Measurements from ENCODE around the gene SMURF1.
"Not testable (repeated sequence)": the region's sequence is repeated elsewhere in the genome, so short reads cannot be mapped to it uniquely, and the experiment has no call there.

The SMURF1 gene

DNA sequence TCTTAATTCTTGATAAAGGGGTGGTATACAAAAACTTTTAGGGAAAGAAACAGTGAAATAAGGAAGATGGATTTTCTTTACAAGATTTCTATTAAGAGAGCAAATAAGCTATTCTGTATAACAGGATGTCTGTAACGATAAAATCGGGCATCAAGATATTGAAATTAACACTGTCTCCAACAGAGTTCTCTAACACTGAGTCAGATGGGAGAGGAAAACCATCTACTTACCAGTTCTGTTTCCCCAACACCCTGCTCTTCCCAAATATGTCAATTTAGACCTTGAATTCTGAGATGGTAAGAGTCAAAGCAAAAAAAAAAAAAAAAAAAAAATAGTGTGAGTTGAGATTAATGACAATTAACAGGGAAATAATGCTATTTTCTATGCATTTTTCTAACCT lies 23.0 kb downstream of the SMURF1 start:
- no peak for DNase-seq

DNA sequence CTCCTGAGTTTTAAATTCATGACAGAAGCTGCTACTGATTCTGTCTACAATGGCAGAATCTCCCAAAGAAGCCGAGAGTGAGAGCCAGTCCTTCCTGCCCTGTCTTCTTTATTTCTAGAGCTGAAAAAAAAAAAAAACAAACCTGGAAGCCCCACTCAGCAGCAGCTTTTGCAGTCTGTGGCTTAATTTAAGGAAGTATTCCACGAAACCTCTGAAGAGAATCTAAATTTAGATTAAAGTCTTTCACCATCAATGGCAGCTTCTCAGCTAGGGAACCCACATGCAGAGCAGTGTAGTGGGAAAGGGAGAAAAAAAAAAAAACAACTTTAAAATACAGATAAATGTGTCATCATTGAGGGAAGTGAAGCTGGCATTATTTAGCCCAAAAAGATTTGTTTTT lies 23.4 kb downstream of the SMURF1 start:
- peak; percentile 74 to 91 for DNase-seq

DNA sequence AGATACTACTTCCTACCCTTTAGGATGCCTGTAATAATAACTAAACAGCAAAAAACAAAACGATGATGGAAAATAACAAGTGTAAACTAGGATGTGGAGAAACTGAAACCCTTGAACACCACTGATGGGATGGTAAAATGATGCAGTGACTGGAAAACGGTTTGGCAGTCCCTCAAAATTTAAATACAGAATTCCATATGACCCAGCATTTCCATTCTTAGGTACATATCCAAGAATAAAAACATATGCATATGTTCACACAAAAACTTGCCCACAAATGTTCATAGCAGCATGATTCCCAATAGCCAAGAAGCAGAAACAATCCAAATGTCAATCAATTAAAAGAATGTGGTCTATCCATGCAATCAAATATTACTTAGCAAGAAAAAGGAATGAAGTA lies 25.8 kb downstream of the SMURF1 start:
- no peak for DNase-seq

GRCh38 chr7:99116144-99116543 lies 27.8 kb downstream of the SMURF1 start:
- peak; percentile 35 to 69 for DNase-seq

GRCh38 chr7:99115379-99115778 lies 28.5 kb downstream of the SMURF1 start:
- no peak for DNase-seq

DNA sequence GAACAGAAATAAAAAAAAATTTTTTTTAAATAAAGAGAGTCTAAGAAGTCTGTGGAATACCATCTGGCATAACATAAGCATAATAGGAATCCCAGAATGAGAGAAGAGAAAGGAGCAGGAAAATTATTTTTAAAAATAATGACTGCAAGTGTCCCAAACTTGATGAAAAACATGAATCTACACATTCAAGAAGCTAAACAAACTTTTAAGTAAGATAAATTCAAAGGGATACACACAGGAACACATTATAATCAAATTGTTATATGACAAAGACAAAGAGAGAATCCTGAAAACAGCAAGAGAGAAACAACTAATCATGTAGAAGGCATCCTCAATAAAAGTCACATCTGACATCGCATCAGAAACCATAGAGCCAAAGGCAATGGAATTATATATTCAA lies 30.9 kb downstream of the SMURF1 start:
- DNase-seq = no peak

DNA sequence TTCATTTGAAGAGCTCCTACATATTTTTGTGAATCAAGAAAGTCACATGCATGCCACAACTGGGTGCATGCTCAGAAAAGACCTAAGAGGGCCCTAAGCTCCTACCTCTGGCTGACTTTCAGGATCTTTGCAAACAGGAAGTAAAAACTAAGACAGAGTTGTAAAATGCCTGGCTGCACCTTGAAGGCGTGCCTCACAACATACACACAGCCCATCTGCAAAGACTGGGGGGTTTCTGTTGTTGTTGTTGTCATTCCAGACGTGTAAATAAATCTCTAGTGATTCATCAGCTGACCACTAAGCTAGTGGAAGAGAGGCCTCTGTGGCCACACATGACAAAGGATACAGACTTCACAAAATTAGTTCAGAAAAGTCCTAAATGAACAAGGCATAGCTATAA lies 31.8 kb downstream of the SMURF1 start:
- DNase-seq = no peak

- no peak for DNase-seq
Measured at GRCh38 chr7:99111591-99111990, 32.3 kb downstream of the SMURF1 start.

GRCh38 chr7:99109108-99110051 lies 34.5 kb downstream of the SMURF1 start:
- no peak for DNase-seq

GRCh38 chr7:99108613-99109012 lies 35.3 kb downstream of the SMURF1 start:
- DNase-seq = no peak

- DNase-seq = no peak
Measured at GRCh38 chr7:99106821-99107241, 37.1 kb downstream of the SMURF1 start.

DNA sequence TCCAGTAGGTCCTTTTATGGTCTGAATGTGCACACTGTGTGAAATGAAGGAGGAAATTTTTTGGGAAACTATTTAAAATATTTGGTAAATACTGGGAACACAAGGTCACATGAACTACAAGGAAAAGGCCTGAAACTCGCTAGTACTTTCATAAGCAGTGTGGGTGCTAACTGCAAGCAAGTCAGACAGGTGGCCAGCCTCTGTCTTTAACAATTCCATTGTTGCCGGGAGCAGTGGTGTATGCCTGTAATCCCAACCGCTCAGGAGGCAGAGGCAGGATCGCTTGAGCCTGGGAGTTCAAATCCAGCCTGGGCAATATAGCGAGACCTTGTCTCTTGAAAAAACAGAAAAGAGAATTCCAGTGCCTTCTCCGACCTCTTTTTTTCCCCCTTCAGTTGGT lies 37.5 kb downstream of the SMURF1 start:
- no peak for DNase-seq

DNA sequence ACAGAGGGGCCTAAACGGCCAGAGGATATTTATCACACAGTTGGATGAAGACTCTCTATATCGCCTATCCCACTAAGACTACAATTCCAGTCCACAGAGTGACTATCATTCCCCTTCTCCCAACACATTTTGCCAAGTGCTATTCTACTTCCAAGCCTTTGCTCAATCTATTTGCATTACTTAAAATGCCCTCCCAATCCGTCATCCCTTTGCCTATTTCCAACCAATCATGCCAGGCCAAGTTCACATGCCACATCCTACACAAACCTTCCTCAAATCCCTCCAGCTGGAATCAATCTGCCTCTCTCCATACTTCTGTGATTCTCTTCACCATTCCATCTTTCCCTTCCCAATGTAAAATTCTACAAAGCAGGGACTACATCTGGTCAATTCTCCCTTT lies 38.2 kb downstream of the SMURF1 start:
- DNase-seq = no peak

DNA sequence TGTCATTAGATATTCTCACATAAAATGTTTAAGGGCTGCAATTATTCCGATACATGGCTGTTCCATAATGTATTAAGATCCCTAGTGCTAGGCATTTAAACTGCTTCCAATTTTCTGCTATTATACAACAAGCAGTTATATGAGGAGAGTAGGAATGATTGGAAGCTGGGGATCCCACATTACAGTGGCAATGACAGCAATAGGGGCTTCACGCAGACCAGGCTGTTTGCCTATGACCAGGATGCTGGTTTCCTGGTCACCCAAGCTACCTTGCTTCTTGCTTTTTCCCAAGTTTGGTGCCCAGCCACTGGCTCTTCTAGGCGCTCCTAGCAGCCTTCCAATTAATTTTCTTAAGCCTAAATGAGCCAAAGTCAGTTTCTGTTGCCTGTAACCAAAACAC lies 39.3 kb downstream of the SMURF1 start:
- no peak for DNase-seq

GRCh38 chr7:99103836-99104235 lies 40.1 kb downstream of the SMURF1 start:
- DNase-seq = not testable (repeated sequence)

DNA sequence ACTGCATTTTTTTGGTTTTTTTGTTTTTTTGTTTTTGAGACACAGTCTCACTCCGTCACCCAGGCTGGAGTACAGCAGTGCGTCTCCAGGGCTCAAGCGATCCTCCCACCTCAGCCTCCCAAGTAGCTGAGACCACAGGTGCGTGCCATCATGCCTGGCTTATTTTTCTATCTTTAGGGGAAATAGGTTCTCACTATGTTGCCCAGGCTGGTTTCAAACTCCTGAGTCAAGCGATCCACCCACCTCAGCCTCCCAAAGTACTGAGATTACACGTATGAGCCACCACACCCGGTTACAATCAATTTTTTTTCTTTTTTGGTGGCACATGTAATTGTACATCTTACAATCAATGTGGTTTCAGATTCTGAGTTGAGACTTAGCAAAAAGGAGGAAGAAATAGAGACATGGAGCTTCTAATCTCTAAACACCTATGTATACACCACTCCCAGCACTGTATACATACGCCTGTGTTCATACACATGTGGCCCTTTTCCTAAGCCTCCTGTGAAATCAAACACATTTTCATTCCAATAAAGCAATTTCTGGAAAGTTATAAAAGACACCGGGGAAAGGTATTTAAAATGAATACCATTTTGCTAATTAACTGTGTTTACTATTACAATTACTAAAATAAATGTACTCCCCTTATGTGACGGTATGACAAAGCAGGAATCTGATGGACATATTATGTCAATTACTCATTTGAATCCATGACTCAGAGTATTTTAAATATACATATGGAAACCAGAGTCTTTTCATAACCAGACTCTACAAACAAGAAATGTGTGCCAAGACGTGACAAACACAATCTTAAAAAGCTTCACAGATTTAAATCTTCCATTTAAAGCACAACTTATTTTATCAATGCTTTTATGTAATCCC lies 40.9 kb downstream of the SMURF1 start:
- no peak for DNase-seq

DNA sequence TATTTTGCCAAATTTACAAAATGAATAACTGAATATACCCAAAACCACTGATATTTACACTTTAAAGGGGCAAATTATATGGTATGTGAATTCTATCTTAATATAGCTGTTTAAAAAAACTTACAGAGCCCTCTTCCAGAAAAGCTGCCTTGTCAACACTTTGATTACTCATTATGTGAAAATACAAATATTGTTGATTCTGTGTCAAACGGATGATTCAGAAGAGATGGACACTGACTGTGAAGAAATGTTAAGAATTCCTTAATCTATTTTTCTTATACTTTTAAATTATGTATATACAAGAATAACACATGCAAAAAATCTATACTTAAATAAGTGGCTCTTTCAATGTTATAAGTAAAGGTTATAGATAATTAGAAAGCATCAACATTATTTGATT lies 41.5 kb downstream of the SMURF1 start:
- DNase-seq = no peak

GRCh38 chr7:99101516-99101915 lies 42.4 kb downstream of the SMURF1 start:
- DNase-seq = not testable (repeated sequence)

DNA sequence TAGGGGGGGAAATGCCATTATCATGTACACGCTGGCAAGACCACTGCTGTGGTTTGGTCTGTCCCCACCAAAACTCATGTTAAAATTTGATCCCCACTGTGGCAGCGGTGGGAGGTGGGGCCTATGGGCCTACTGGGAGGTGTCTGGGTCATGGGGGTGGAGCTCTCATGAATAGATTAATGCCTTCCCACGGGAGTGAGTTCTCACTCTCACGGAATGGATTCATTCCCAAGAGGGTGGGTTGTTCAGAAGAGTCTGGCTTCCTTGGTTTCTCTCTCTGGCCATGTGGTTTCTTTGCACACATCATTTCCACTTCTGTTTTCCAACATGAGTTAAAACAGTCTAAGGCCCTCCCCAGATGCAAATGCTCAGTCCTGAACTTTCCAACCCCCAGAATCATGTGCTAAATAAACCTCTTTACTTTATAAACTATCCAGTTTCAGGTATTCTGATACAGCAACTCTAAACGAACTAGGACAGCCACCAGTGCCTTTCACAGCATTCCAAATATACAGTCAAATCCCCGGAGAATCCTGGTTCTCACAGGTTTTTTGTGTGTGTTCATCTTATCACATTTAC lies 44.3 kb downstream of the SMURF1 start:
- DNase-seq = no peak

DNA sequence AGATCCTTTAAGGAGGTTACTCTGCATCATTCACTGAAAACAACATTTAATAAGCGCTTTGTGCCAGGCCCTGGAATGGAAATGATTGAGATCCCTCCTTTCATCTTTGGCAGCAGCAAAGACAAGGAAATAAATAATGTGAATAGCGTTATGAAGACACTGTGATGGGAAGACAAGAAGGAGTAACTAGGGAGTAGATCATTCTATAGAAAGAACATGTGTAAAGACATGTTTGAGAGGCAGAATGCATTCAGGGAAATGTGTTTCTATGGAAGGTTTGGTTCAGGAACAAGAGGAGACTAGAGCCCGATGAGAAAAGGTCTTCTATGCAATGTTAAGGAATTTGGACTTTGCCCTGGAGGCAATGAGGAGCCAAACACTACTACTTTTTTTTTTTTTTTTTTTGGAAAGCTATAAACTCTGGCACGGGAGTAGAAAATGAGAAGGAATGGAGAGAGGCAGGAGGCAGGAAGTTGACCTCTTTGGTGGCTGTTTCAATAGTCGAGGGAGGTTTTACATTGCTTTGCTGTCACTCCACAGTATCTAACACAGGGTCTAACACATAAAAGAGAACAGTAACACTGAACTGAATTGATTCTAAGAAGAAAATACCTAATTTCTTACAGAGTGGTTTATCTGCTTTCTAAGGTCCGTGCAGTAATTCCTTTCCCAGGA lies 44.9 kb downstream of the SMURF1 start:
- DNase-seq = no peak

GRCh38 chr7:99098286-99098823 lies 45.6 kb downstream of the SMURF1 start:
- DNase-seq = no peak

GRCh38 chr7:99097730-99098129 lies 46.2 kb downstream of the SMURF1 start:
- no peak for DNase-seq
